Globus pallidus (tissue), 1 donor: Measurements from ENCODE around the gene MED13L.
"Not testable (repeated sequence)": the region's sequence is repeated elsewhere in the genome, so short reads cannot be mapped to it uniquely, and the experiment has no call there.

Source experiments
- DNase-seq: peaks from one replicate; pipeline ENCODE4 v3.0.0-alpha.2; 2015; ENCODE audit warnings: low spot score

MED13L gene

DNA sequence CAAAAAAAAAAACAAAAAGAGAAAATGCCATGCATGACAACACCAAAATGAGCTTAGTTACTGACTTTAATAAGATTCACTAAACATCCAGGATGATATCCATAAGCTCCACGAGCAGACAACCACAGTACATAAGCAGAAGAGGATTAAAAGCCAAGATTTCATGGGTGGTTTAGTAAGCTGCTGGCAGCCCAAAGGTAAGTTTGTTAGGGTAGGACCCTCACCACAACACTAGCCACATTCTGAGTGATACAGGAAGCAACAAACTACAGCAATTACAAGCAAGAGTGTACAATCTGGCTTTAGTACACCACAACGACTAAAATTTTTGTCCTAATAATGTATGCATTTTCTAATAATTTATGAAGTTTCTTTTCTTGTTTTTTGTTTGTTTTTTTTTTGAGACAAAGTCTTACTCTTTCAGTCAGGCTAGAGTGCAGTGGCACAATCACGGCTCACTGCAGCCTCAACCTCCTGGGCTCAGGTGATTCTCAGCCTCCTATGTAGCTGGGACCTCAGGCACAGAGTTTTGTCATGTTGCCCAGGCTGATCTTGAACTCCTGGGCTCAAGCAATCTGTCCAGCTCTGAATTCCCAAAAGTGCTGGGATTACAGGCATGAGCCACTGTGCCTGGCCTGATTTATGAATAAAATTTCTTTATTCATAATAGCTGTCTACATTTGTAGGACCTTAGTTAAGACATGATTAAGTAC is 221.4 kb downstream of the MED13L start:
- no peak for DNase-seq

DNA sequence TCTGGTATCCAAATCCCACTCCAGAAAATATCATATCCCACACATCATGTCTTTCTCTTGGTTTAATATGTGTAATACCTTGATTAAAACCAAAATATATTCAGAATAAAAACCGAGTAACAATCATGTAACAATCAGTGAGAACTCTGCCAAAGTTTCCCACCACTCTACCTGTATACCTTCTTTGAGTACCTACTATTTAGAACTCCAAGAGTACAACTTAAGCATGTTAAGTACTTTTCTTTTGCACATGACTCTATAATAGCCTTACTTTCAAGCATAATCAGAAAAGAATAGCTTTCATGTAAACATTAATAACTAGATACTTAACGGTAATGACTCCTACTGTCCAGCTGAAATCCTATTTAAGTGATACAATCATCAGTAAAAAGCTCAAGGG is 223.2 kb downstream of the MED13L start:
- no peak for DNase-seq

DNA sequence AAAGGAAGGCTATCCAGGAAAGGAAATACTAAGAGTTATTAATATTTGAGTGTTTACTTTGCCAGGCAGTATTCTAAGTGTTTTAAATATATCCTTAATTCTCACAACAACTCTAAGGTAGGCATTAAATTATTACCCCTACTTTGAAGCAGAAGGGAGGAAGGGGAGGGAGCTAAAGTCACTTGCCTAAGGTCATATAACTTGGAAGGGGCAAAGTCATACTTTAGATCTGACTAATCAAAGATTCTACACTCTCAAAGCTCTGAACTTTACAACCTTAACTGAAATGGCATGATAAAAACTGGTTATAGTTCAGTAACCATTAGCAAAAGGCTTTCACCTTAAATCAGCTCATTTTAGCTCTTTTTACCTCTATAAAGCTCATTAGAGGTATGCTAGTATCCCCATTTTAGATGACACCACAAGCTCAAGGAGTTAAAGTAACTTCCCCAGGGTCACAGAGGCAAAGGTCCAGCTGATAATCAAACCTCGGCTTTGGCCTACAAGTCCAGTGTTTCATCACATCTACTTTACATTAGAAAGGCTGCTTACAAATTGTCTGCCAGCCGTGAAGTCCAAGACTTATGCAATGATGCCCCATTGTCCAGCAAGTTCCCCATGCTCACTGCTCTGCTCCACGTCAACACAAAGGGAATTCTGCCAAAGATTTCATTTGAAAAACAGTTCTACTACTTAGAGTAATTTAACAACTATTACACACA is 223.9 kb downstream of the MED13L start:
- DNase-seq = peak; percentile 71

DNA sequence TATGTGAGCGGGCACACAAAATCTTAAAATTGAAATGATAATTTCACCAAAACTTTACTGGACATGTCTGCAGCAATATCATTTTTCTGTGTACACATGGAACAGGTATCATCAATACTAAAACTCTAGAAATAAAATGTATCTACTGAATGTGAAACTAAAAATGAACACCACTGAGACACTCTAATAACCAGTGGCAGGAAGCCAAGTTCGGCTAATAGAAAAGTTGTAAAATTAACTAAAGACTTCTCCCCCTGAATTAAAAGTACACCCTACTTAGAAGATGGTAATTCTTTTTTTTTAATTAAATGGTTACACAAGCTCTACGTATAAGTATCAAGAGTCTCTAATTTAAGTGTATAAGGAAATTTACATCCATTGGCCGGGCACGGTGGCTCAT is 227.2 kb downstream of the MED13L start:
- DNase-seq = no peak

DNA sequence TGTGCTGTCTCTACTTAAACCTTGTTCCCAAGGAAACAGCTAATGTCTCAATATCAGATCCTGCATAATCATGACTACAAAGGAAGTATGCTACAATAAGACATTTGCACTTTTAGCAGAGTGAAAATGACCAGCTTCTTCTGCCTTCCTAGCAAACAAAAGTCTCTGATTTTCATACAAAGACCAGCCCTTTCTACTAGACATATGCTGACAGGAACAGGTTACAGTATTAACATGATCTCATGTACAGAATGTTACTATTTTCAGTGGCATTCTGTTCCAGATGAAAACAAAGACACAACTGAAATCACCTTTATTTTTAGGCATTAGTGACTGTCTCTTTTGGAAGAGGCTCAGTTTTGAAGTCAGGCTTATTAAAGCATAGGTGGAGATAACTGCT is 228.6 kb downstream of the MED13L start:
- no peak for DNase-seq

DNA sequence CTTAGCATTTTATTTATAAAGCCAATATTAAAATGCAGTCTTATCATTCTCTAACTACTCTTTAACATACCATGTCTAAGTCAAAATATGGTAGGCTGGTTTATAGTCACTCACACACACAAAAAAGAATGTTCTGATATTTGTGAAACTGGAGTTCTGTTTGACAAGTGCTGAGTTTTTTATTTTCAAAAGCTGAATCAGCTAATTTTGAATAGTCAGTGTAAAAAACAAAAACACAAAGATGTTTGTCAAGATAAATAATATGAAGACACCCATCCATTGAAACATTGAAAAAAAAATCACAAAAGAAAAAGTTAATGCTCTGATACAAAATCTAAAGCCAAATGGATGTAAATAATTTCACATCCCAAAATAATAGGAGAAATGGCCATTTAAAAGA is 231.5 kb downstream of the MED13L start:
- no peak for DNase-seq

DNA sequence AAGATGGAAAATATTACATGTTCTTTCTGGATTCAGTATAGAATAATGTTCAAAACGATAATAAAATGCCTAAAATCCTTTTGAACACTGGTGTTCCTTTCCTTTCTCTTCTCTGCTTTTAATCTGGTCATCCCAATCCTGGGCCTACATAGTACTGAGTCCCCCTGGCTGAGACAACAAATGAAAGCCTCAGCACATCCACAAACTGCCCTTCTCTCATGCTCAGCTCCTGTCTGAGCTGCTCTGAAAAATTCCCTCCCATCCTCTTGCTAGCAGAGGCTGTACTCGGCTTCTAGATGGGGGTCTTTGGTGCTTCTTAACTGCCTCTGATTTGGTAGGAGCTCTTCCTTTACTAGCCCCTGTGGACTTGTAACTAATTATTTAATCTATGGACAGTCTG is 232.3 kb downstream of the MED13L start:
- DNase-seq = no peak

- DNase-seq = no peak
These were observed 233.6 kb downstream of the MED13L start for GRCh38 chr12:116043659-116044535.

DNA sequence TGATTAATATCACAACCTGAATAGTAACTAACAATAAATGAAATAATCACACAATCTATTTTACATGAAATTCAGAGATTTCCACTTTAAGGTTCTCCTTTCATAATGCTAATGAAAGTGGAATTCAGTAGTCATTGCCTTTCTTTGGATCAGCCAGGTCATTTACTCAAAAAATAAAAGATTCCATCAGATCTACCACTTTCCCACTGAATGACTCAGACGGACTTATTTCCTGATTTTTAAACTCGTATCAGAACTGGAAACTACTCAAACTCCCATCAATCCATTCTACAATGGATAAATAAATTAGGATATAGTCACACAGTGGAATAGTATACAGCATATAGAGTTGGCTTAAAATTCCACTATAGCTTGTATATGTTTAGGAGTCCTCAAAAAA is 237.1 kb downstream of the MED13L start:
- DNase-seq = no peak

GRCh38 chr12:116039081-116039480 is 238.4 kb downstream of the MED13L start:
- DNase-seq = peak; percentile 47

GRCh38 chr12:116037941-116038837 is 239.3 kb downstream of the MED13L start:
- no peak for DNase-seq

DNA sequence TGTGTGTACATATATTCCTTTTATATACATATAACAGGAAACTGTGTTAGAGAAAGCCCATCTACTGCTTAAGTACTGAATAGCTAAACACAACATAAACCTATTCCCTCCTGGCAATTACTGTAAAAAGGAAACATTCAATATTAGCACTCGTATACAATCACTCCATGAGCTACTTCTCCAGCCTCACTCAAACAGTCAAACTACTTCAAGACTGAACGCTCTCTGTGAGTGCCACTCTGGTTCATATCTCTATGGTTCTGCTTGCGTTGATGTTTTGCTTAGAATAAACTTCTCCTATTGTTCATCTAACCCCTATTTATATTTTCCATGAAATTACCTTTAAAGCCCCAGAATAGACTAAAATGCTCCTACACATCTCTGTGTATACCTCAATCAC is 243.7 kb downstream of the MED13L start:
- DNase-seq = no peak

- DNase-seq = not testable (repeated sequence)
These were observed 245.9 kb downstream of the MED13L start for GRCh38 chr12:116031624-116032023.

GRCh38 chr12:116028619-116029018 is 248.9 kb downstream of the MED13L start:
- DNase-seq = no peak

DNA sequence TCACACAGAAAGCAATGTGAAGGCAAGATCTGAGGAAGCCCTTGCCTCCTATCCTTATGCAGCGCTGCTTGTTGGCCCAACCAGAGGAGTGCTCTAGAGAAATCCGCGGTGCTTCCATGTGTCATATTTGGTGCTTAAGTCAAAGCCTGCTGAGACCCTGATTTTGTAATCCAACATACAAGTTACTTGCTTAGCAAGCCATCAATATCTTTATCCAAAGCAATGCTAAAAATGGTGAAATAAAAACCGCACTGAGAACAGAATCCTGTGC is 250.0 kb downstream of the MED13L start:
- DNase-seq = no peak

DNA sequence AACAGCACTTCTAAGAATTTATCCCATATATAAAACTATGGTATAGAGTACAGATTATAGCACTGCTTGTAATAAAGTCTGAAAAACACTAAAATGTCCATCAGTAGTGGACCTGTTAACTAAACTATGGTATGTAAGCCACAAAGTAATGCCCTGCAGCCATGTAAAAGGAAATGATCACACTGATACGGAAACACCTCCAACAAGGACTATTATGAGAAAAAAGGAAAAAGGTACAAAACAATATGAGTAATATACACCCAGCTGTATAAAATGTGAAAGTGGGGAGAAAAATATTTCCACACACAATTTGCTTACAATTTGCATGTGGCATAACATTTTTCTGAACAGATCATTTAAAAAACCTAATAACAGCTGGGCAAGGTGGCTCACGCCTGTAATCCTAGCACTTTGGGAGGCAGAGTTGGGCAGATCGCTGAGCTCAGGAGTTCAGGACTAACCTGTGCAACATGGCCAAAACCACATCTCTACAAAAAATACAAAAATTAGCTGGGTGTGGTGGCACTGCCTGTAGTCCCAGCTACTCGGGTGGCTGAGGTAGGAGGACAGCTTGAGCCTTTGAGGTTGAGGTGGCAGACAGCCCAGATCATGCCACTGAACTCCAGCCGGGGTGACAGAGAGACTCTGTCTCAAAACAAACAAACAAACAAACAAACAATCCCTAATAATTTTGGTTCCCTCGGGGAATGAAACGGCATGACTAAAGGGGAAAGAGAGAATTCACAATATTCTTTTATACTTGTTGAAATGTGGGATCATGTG is 250.5 kb downstream of the MED13L start:
- DNase-seq = no peak

DNA sequence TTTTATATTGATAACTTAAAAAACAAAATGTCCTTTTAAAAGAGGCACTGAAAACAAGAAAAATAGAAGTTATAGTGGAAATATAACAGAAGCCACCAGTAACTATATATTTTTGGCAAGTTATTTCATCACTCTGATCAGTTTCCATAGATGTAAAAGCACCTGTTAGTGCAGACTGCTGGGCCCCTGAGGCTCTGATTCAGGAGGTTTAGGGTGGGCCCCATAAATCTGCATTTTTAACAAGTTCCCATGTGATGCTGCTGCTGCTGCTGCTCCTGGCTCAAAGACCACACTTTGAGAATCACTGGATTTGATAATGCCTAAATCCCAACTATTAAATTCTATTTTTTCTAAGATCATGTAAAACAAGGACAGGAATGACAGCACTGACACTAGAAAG is 251.1 kb downstream of the MED13L start:
- no peak for DNase-seq

DNA sequence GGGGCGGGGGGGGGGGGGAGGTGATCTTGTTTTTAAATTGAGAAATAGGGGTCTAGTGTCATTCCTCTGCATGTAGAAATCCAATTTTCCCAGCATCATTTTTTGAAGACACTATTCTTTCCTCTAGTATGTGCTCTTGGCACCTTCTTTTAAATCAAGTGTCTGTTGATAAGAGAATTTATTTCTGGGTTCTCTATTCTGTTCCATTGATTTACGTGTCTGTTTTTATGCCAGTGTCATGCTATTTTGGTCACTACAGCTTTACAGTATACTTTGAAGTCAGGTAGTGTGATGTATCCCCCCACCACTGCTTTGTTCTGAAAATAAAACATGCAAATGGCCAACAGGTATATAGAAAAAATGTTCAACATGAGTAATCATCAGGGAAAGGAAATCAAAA is 252.7 kb downstream of the MED13L start:
- no peak for DNase-seq

GRCh38 chr12:116019415-116019814 is 258.1 kb downstream of the MED13L start:
- DNase-seq = no peak

DNA sequence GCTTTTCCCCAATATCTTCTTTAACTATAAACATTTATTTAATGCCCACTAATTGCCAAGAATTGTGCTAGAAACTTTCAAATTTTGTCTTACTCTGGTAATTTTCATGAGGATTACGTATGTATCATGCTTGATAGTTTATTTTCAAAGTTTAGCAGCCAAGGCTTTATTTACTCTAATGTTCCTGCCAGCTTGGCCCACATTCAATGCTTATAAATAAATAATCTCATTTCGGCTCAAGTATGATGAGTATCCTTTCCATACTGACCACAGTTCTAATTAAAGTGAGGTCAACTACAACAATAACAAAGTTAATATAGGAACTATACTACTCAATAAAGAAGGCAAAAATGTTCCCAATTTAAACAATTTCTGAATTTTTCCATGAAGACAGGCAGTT is 259.2 kb downstream of the MED13L start:
- DNase-seq = no peak

DNA sequence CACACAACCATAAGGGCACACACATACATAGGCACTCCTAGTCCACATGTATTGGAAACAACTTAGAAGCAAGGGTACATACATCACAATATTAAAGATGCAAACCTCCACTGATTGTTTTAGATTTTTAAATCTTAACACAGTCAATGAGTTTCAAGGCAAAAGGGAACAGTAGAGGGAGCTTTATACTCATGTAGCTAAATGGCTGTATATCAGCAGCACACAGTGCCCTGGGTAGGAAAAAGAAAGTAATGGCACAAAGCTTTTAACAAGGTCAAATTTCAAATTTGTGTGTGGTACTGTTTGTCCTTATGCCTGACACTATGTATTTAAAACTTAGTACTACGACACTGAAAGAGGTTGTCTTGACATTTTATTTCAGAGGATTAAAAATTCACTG is 262.0 kb downstream of the MED13L start:
- peak; percentile 58 for DNase-seq
